Brain microvascular endothelial cell (primary cell): ENCODE data around the gene ARFGAP1.
"Not testable (repeated sequence)": the region's sequence is repeated elsewhere in the genome, so short reads cannot be mapped to it uniquely, and the experiment has no call there.

Experiments used
- DNase-seq: peaks from one replicate; pipeline ENCODE4 v3.0.0-alpha.2; 2020
- H3K27ac ChIP-seq: fragments of 250-450 bp; sonication (Bioruptor Pico); 2 replicates; pipeline ENCODE4 v1.5.1; 2020; ENCODE audit warnings: mild to moderate bottlenecking, moderate library complexity
- H3K27me3 ChIP-seq: fragments of 250-450 bp; sonication (Bioruptor Pico); replicated peaks from 2 replicates; pipeline ENCODE4 v1.5.1; 2020; ENCODE audit warnings: mild to moderate bottlenecking
- H3K36me3 ChIP-seq: fragments of 250-450 bp; sonication (Bioruptor Pico); replicated peaks from 2 replicates; pipeline ENCODE4 v1.5.1; 2020; ENCODE audit warnings: mild to moderate bottlenecking
- H3K4me3 ChIP-seq: 2 replicates; pipeline ENCODE4 v1.5.1; 2011; ENCODE audit warnings: low read depth, mild to moderate bottlenecking, control low read depth, low read length, moderate library complexity
- CTCF ChIP-seq: IDR thresholded peaks from 2 replicates; pipeline ENCODE4 v1.5.1; 2011; ENCODE audit warnings: low read depth, mild to moderate bottlenecking, moderate library complexity, low read length, control low read depth, inconsistent platforms; ENCODE audit errors: missing control alignments
- in situ Hi-C: cut with HindIII; loops from 2 replicates; pipeline ENCODE4 v1.10.0; 2017; ENCODE audit warnings: low sequenced_read_pairs, low pct_ligation_motif_present

Gene ARFGAP1

GRCh38 chr20:63298731-63299312 is 26.2 kb downstream of the ARFGAP1 start:
- no peak overlapping the region for H3K27ac ChIP-seq
- in situ Hi-C loops = no loop called here
- peaks cover 22% of the 10 kb centered on the region for H3K27me3 ChIP-seq
- no peak overlapping the region for H3K4me3 ChIP-seq
- DNase-seq = no peak
- TF ChIP-seq CTCF = no peak
- H3K36me3 ChIP-seq = no peaks in the 10 kb centered on the region

GRCh38 chr20:63301671-63302070 is 29.1 kb downstream of the ARFGAP1 start:
- DNase-seq = no peak
- no peaks in the 10 kb centered on the region for H3K36me3 ChIP-seq
- in situ Hi-C loops = no loop called here
- H3K27ac ChIP-seq = no peak overlapping the region
- no peak overlapping the region for H3K4me3 ChIP-seq
- no peak for TF ChIP-seq CTCF
- H3K27me3 ChIP-seq = no peaks in the 10 kb centered on the region

GRCh38 chr20:63303095-63303666 is 30.6 kb downstream of the ARFGAP1 start:
- Histone ChIP-seq H3K36me3 (no peaks in the 10 kb centered on the region), H3K4me3 (no peak overlapping the region), H3K27me3 (no peaks in the 10 kb centered on the region), H3K27ac (no peak overlapping the region)
- TF ChIP-seq CTCF = no peak
- in situ Hi-C loops = no loop called here
- no peak for DNase-seq

GRCh38 chr20:63305393-63305792 is 32.8 kb downstream of the ARFGAP1 start:
- H3K27ac ChIP-seq = no peak overlapping the region
- no peaks in the 10 kb centered on the region for H3K27me3 ChIP-seq
- no peak overlapping the region for H3K4me3 ChIP-seq
- H3K36me3 ChIP-seq = no peaks in the 10 kb centered on the region
- DNase-seq = no peak
- in situ Hi-C loops = no loop called here
- no peak for TF ChIP-seq CTCF

GRCh38 chr20:63305933-63306672 is 33.5 kb downstream of the ARFGAP1 start:
- in situ Hi-C loops, H3K36me3 ChIP-seq, DNase-seq, H3K4me3 ChIP-seq, H3K27me3 ChIP-seq, H3K27ac ChIP-seq: not testable (repeated sequence)

- in situ Hi-C loops = no loop called here
- H3K27me3 ChIP-seq = no peaks in the 10 kb centered on the region
- no peak overlapping the region for H3K27ac ChIP-seq
- H3K36me3 ChIP-seq = no peaks in the 10 kb centered on the region
- H3K4me3 ChIP-seq = no peak overlapping the region
- DNase-seq = no peak
- TF ChIP-seq CTCF = no peak
Observed at GRCh38 chr20:63306673-63307537, 34.3 kb downstream of the ARFGAP1 start.
